HG02642 (cell line): ENCODE data around the gene HIC1.
A peak's percentile ranks its signal among the peaks of the same experiment; 100 is the strongest.

Source experiments
- ATAC-seq: cut with Tn5 transposase; IDR thresholded peaks from one replicate; pipeline ENCODE4 v1.9.1; 2021; ENCODE audit warnings: mild to moderate bottlenecking; ENCODE audit not compliant: unreplicated experiment, poor library complexity

The HIC1 gene

GRCh38 chr17:2058586-2059546 lies 4.0 kb downstream of the HIC1 start:
- ATAC-seq: no peak

DNA sequence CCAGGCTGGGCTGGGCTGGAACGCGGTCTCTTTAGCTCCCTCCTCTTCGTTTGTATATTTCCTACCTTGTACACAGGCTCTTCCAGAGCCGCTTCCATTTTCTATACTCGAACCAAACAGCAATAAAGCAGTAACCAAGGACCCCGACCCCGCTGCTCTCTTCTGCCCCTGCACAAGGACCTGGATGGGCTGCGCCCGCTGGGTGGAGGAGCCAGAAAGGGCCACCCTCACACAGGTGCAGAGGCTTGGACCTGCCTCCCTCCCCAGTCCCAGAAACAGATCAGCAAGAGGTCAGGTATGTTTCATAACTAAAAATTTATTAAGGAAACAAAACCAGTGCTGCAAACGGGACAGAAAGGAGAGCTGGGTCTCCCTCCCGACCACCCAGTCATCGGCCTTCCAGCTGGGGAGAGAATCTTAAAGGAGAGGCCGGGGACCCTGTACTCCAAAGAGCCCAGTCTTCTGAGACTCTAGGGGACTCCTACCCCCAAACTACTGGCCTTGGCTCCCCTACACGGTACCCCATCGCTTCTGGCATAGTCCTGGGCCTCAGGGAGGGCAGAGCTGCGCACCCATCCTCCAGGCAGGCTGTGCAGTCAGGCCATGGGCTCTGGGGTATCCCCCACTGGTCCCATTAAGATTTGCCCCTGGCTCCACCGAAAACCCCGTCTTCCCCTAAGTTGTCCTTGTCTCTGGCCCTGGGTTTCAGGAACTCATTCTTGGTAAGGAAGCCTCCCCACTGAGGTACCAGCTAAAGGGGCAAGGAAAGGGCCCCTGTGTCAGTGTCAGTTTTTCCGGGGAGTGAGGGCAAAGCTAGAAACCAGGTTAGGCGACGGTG lies 4.9 kb downstream of the HIC1 start:
- no peak for ATAC-seq

GRCh38 chr17:2060385-2060658 lies 5.4 kb downstream of the HIC1 start:
- no peak for ATAC-seq

GRCh38 chr17:2060681-2061440 lies 6.0 kb downstream of the HIC1 start:
- no peak for ATAC-seq

- no peak for ATAC-seq
Measured at GRCh38 chr17:2061441-2061958, 6.6 kb downstream of the HIC1 start.

- ATAC-seq: no peak
Measured at GRCh38 chr17:2062571-2063183, 7.8 kb downstream of the HIC1 start.

- ATAC-seq: no peak
Measured at GRCh38 chr17:2063261-2064146, 8.6 kb downstream of the HIC1 start.

DNA sequence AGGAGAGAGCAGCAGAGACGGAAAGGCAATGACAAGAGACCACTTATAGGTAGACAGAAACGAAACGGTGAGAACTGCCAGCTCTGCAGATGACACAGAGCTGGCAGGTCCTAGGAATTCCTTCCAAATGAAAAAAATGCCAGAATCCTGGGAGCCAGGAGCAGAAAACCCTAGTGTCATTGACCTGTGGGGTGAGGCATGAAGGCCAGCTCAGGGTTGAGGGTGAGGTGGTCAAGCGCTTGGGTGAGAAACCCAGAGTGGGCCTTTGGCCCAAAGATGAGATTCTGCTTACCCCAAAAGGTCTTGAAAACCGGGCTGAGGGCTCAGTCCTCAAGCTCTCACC lies 9.2 kb downstream of the HIC1 start:
- ATAC-seq: no peak

GRCh38 chr17:2064520-2064971 lies 9.6 kb downstream of the HIC1 start:
- ATAC-seq: no peak

DNA sequence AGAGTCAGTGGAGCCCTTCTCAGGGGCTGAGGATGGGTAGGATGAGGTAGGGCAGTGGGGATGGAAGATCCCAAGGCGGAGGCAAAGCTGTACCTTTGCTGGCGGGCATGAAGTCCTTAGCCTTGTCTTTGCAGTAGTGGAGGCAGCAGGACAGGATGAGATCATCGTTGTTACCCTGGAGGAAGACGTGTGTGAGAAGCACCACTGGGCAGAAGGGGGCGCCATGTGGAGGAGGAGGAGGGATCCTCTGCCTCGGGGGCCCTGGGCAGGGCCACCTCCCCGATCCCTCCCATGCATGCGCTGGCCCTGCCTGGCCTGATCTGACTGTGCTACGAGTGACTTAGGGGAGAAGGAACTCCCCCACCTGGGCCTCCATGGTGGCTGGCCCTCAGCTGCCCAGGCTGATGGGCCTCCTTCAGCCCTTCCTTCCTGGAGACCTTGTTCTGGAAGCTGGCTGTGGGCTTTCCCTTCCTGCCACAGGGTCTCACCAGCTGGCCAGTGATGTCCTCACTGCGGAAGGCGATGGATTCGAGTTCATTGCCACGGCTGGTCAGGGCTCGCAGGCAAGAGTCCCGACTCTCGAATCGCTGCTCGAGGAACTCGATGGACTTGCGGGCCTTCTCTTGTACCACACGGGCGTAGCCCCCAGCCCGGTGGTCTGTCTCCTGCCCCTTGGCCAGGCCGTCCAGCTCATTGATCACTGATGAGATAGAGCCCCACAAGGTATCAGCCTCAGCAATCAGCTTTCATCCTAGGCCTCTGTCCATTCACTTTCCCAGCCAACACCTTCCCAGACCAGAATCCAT lies 10.3 kb downstream of the HIC1 start:
- no peak for ATAC-seq

- ATAC-seq: no peak
Measured at GRCh38 chr17:2065949-2066400, 11.1 kb downstream of the HIC1 start.

DNA sequence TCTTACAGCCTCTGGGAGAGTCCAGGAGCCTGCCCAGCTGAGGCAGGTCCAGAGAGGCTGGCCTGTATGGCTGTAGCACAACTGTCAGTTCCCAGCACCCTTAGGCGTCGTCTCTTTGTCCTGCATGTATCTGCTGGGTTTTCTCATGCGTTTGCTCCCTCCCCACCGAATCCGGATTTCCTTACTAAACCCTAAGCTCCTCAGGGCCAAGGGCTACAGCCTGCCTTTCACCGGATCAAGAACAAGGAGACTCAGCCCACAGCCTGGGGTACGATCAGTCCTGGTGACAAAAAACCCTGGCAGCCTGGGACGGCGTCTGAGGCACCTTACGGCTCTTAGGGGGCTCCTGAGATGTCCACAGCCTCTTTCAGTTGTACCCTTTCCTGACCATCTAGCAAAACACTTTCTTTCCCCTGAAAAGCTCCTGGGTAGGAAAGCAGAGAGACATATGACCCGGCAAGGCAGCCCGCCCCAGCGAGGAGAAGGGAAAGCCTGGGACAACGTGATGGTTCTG lies 12.2 kb downstream of the HIC1 start:
- ATAC-seq: no peak

DNA sequence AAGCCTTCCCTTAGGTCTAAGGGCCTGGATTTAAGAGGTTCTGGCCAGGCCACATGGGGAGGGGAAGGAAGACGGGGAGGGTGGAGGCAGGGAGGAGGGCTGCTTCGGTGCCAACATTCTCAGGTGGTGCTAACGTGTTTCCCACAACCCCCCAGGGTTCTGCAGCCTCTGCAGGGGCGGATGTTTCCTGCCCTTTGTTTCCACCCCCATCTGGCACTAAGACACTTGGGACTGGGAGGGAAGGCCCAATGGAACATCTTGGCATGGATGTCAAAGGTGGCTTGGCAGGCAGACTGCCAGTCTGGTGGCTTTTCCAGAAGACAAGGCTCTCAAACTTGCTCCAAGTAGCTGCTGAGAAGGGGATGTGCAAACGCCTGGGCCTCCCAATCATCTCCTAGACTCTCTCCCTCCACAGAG lies 12.7 kb downstream of the HIC1 start:
- no peak for ATAC-seq

DNA sequence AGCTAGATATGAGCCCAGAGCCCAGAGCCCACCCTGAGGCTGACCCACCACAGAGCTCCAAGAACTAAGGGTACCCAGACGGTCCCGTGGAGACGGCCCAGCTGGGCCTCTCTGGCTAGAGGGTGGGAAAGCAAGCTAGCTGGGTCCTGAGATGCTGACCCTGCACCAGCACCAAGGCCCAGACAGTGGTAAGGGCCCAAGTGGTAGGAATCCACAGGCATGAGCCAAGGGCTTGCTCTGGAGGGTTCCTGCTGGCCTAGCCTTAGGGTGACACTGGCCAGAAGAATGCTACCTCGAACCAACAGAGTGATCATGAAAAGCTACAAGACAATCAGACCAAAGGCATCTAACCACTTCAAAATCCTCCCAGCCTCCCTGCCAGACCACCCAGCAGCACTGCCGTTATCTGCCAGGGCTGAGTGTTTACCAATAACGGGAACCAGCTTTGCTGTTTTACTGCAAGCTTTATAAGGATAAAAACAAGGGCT lies 13.2 kb downstream of the HIC1 start:
- no peak for ATAC-seq

GRCh38 chr17:2068519-2069051 lies 13.7 kb downstream of the HIC1 start:
- ATAC-seq: no peak

DNA sequence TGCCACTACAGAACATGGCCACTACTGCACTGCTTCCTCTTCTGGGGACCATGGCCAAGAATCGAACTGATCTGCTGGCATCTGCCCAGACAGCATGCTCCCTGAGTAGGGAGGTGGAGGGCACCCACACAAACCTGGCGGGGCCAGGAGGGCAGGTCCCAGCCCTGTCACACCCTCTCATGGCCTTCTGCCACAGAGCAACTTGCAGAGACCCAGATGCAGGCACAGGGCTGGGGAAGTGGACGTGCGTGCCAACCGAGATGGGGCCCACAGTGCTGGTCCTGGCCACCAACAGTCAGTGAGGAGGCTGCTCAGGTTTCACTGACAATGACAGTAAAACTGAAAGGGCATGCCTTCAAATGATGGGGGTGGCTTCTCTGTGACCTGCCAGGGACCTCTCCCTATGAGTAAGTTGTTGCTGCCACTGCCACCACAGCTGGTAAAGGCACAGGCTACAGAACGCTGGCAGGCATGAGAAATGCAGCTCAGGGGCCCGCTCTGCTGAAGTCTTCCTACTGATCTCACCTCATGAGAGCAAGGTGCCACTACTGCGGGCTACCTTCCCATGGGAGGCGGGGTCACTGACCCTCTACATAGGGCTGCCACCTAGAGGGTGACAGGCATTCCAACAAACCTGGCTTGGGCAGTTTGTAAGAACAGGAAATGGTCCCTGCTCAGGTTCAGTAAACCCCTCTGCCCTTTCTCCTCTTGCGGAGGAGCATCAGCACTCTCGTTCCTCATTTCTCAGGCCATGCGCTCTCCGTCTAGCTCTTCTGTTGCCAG lies 15.5 kb downstream of the HIC1 start:
- peak; percentile 75 for ATAC-seq

- ATAC-seq: no peak
Measured at GRCh38 chr17:2071024-2071385, 16.1 kb downstream of the HIC1 start.
